ENCODE measurements around the gene PRDM2. TPM values are rescaled to one million over a fixed set of nuclear protein-coding genes. Genes with fewer than 3 reads are reported as not detected.

Gene PRDM2
- total and polyA plus RNA-seq, 2 donors = 19.4 to 25.5 TPM

DNA sequence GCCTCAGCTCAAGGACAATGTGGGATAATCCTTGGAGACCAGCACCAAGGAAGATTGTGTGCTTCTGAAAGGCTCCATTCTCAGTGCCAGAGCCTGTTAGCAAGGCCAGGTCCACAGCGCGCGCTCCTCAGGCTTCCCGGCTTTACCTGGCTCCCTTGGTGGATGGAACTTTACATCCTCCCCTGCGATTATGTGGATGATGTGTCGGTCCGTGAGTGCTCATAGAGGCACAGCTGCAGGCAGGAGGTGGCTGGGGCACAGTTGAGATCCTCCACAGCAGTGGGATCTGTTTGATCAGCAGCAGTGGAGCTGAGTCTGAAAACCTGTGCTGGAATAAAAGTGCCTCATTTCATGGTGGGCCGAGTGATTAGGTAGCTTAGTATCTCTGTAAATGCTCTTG is 62.7 kb downstream of the PRDM2 start:
- WGBS = 98% methylated on average over 8 of the region's 8 CpGs
- H3K4me3 ChIP-seq (ENCODE audit: low read length in 2 of 2) = no peak overlapping the region
- no peak overlapping the region for H3K27ac ChIP-seq (ENCODE audit: low read depth in 1 of 2, low read length in 1 of 2)
- H3K27me3 ChIP-seq (ENCODE audit: control insufficient read depth in 2 of 2, insufficient read depth in 1 of 2, low read length in 1 of 2) = no peaks in the 10 kb centered on the region
- peaks cover 4 to 6% of the 10 kb centered on the region in 2 donors for H3K4me1 ChIP-seq (ENCODE audit: control insufficient read depth in 2 of 2, insufficient read depth in 2 of 2, low read length in 2 of 2)
- no peaks in the 10 kb centered on the region for H3K9me3 ChIP-seq (ENCODE audit: control insufficient read depth in 2 of 2, insufficient read depth in 1 of 2, low read length in 1 of 2)
- no peak for DNase-seq (ENCODE audit: low read depth in 6 of 9, low spot score in 9 of 9)
- H3K36me3 ChIP-seq (ENCODE audit: control insufficient read depth in 2 of 2, insufficient read depth in 2 of 2, low read length in 1 of 2) = no peaks in the 10 kb centered on the region

DNA sequence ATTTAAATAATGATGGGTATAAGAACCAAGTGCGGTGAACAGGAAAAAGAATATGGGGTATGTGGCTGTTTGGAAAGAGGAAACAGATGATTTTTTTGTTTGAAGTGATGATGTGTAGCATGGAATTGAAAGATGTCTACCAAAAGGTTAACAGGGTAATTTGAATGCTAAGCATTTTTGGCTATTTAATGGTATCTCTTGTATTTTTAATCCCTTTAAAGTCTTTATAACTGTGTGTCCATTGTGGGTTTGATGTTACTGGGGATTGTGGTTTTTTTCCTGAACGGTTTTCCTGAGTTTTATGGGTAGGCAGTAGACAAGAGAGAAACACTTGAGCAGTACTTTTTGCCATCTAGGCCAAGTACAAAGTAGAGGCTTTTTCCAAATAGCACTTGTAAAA is 63.2 kb downstream of the PRDM2 start:
- 65% methylated on average over 2 of the region's 2 CpGs for WGBS
- no peaks in the 10 kb centered on the region for H3K27me3 ChIP-seq (ENCODE audit: control insufficient read depth in 2 of 2, insufficient read depth in 1 of 2, low read length in 1 of 2)
- DNase-seq (ENCODE audit: low read depth in 6 of 9, low spot score in 9 of 9) = no peak
- no peak overlapping the region for H3K4me3 ChIP-seq (ENCODE audit: low read length in 2 of 2)
- H3K4me1 ChIP-seq (ENCODE audit: control insufficient read depth in 2 of 2, insufficient read depth in 2 of 2, low read length in 2 of 2) = peaks cover 4 to 6% of the 10 kb centered on the region in 2 donors
- no peak overlapping the region for H3K27ac ChIP-seq (ENCODE audit: low read depth in 1 of 2, low read length in 1 of 2)
- H3K36me3 ChIP-seq (ENCODE audit: control insufficient read depth in 2 of 2, insufficient read depth in 2 of 2, low read length in 1 of 2) = no peaks in the 10 kb centered on the region
- no peaks in the 10 kb centered on the region for H3K9me3 ChIP-seq (ENCODE audit: control insufficient read depth in 2 of 2, insufficient read depth in 1 of 2, low read length in 1 of 2)

DNA sequence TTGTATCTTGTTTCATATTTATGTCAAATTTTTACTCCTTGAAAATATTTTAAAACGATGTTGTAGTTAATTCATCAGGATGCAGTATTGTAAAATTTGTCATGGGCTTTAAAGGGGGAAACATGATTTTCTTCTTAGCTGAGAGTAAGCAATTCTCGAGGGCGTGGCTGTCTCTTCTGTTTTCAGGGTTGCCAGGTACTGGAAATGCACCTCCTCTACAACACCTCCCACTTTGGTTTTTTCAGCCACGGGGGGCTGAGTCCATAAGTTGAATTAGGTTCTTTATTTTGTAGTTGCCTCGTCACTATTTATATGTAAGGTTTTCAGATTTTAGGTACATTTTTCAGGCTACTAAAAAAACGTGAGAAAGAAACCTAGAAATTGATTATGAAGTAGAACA is 64.0 kb downstream of the PRDM2 start:
- no peak for DNase-seq (ENCODE audit: low read depth in 6 of 9, low spot score in 9 of 9)
- no peak overlapping the region for H3K4me3 ChIP-seq (ENCODE audit: low read length in 2 of 2)

DNA sequence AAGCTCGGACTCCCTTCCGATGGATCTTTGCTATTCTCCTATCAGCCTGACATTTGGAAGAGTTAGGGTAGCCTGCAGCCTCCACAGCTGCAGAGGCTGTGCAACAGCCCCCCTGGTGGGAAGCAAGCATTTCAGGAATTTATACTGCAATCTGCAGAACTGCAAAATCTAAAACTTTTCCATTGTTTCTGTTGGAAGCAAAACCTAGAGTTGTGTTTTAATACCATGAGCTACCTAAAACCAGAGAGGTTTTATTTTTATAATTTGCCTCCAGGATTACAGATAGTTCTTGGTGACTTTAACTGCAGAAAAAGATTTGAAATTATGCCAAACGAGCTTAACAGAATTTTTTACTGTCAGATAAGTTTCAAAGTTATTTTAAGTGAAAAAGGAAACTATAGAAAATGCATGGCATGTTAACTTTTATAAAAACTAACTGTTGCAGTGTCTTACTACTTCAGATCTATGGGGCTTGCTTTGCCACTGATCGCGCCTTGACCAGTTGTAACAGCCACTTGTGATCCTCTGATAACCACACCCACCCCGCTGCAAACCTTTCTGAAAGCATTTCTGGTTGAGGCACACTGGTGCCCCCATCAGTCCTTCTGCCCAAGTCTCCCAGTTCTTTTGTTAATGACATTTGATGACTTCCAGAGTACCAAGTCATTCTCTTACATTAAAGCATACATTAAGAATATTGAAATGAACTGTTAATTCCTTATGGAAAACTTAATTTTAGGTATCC is 64.8 kb downstream of the PRDM2 start:
- Histone ChIP-seq H3K36me3 (ENCODE audit: control insufficient read depth in 2 of 2, insufficient read depth in 2 of 2, low read length in 1 of 2) (peaks cover under 1 to 2% of the 10 kb centered on the region in 2 donors), H3K27ac (ENCODE audit: low read depth in 1 of 2, low read length in 1 of 2) (no peak overlapping the region), H3K27me3 (ENCODE audit: control insufficient read depth in 2 of 2, insufficient read depth in 1 of 2, low read length in 1 of 2) (no peaks in the 10 kb centered on the region), H3K4me3 (ENCODE audit: low read length in 2 of 2) (no peak overlapping the region), H3K9me3 (ENCODE audit: control insufficient read depth in 2 of 2, insufficient read depth in 1 of 2, low read length in 1 of 2) (no peaks in the 10 kb centered on the region), H3K4me1 (ENCODE audit: control insufficient read depth in 2 of 2, insufficient read depth in 2 of 2, low read length in 2 of 2) (peaks cover 4 to 6% of the 10 kb centered on the region in 2 donors)
- WGBS = 85% methylated on average over 6 of the region's 6 CpGs
- no peak for DNase-seq (ENCODE audit: low read depth in 6 of 9, low spot score in 9 of 9)

More for the DNA sequence above, 64.0 kb downstream of the PRDM2 start:
- Histone ChIP-seq H3K4me1 (ENCODE audit: control insufficient read depth in 2 of 2, insufficient read depth in 2 of 2, low read length in 2 of 2) (peaks cover 4 to 6% of the 10 kb centered on the region in 2 donors), H3K27me3 (ENCODE audit: control insufficient read depth in 2 of 2, insufficient read depth in 1 of 2, low read length in 1 of 2) (no peaks in the 10 kb centered on the region), H3K36me3 (ENCODE audit: control insufficient read depth in 2 of 2, insufficient read depth in 2 of 2, low read length in 1 of 2) (no peaks in the 10 kb centered on the region), H3K9me3 (ENCODE audit: control insufficient read depth in 2 of 2, insufficient read depth in 1 of 2, low read length in 1 of 2) (no peaks in the 10 kb centered on the region), H3K27ac (ENCODE audit: low read depth in 1 of 2, low read length in 1 of 2) (no peak overlapping the region)
- 90% methylated on average over 6 of the region's 6 CpGs for WGBS

DNA sequence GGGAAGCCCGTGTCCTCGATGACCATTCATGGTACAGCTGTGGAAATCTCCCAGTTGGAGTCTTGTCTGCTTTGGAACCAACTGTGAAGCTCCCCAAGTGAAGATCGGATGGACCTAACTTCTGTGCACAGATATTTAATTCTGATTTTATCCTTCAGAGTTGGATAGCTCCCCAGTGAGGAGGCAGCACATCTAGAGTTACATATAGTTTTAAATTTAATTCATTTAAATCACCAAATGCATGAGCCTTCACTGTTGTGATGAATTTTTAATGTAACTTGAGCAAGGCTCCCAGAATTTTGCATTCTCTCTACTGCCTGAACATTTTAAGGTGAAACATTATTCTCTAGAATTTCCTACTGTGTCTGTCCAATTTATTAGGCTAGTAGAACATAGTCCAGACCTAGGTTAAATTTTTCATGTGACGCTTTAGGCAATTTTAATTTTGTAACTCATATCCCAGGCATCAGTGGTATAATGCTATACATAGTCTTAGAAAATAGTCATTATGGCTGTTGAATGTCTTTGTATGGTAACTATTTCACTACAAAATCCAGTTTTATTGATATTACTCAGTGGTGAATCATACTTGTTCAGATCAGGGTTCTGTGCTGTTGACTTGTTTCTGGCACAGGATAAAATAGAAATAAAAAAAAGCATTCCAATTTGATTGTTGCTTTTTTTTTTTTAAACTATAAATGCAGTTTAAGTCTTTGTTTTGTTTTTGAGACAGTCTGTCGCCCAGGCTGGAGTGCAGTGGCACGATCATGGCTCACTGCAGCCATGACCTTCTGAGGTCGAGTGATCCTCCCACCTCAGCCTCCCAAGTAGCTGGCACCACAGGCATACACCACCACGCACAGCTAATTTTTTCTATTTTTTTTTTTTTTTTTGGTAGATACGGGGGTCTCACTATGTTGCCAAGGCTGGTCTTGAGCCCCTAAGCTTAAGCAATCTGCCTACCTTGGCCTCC is 66.9 kb downstream of the PRDM2 start:
- H3K4me1 ChIP-seq (ENCODE audit: control insufficient read depth in 2 of 2, insufficient read depth in 2 of 2, low read length in 2 of 2) = peaks cover 4 to 6% of the 10 kb centered on the region in 2 donors
- H3K4me3 ChIP-seq (ENCODE audit: low read length in 2 of 2) = no peak overlapping the region
- H3K36me3 ChIP-seq (ENCODE audit: control insufficient read depth in 2 of 2, insufficient read depth in 2 of 2, low read length in 1 of 2) = peaks cover 3 to 7% of the 10 kb centered on the region in 2 donors
- H3K27me3 ChIP-seq (ENCODE audit: control insufficient read depth in 2 of 2, insufficient read depth in 1 of 2, low read length in 1 of 2) = no peaks in the 10 kb centered on the region
- DNase-seq (ENCODE audit: low read depth in 6 of 9, low spot score in 9 of 9) = no peak
- no peak overlapping the region for H3K27ac ChIP-seq (ENCODE audit: low read depth in 1 of 2, low read length in 1 of 2)
- 97% methylated on average over 9 of the region's 9 CpGs for WGBS
- no peaks in the 10 kb centered on the region for H3K9me3 ChIP-seq (ENCODE audit: control insufficient read depth in 2 of 2, insufficient read depth in 1 of 2, low read length in 1 of 2)

DNA sequence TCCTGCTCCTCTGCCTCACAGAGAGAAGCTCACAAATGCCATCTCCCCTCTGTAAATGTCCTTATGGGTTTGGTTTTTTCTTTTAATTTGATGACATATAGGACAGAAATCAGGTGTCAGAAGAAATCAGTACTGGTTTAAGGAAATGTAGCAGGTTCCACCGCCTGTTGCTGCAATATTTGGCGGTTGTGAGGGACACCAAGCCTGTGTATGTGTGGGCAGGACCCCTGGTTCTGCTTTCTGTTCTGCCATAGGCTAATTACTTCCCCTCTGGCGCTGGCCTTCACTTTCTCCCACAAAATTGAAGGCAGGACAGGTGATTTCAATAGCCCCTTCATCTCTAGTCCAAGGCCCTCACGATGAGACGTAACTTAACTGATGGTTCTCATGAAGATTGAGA is 69.2 kb downstream of the PRDM2 start:
- Histone ChIP-seq H3K27me3 (ENCODE audit: control insufficient read depth in 2 of 2, insufficient read depth in 1 of 2, low read length in 1 of 2) (no peaks in the 10 kb centered on the region), H3K27ac (ENCODE audit: low read depth in 1 of 2, low read length in 1 of 2) (no peak overlapping the region), H3K4me1 (ENCODE audit: control insufficient read depth in 2 of 2, insufficient read depth in 2 of 2, low read length in 2 of 2) (no peaks in the 10 kb centered on the region), H3K9me3 (ENCODE audit: control insufficient read depth in 2 of 2, insufficient read depth in 1 of 2, low read length in 1 of 2) (no peaks in the 10 kb centered on the region), H3K4me3 (ENCODE audit: low read length in 2 of 2) (no peak overlapping the region), H3K36me3 (ENCODE audit: control insufficient read depth in 2 of 2, insufficient read depth in 2 of 2, low read length in 1 of 2) (peaks cover 3 to 19% of the 10 kb centered on the region in 2 donors)
- DNase-seq (ENCODE audit: low read depth in 6 of 9, low spot score in 9 of 9) = no peak
- 94% methylated on average over 5 of the region's 5 CpGs for WGBS

DNA sequence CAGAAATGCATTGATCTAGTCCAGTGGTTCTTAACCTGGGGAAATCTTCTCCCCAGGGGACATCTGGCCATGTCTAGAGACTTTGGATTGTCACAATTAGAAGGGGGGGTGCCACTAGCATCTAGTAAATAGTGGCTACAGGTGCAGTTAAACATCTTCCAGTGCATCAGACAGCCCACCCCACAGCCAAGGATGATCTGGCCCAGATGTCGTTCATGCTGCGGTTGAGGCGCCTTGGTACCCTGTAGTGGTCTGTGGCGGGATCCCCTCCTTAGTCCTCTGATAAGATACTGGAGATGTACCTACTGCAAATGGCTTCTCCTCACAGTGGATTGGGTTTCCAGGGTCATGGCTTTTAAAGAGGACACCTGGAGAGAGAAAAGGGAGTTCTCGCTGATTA is 69.8 kb downstream of the PRDM2 start:
- Histone ChIP-seq H3K27ac (ENCODE audit: low read depth in 1 of 2, low read length in 1 of 2) (no peak overlapping the region), H3K36me3 (ENCODE audit: control insufficient read depth in 2 of 2, insufficient read depth in 2 of 2, low read length in 1 of 2) (peaks cover 3 to 23% of the 10 kb centered on the region in 2 donors), H3K4me1 (ENCODE audit: control insufficient read depth in 2 of 2, insufficient read depth in 2 of 2, low read length in 2 of 2) (no peaks in the 10 kb centered on the region), H3K9me3 (ENCODE audit: control insufficient read depth in 2 of 2, insufficient read depth in 1 of 2, low read length in 1 of 2) (no peaks in the 10 kb centered on the region), H3K4me3 (ENCODE audit: low read length in 2 of 2) (no peak overlapping the region), H3K27me3 (ENCODE audit: control insufficient read depth in 2 of 2, insufficient read depth in 1 of 2, low read length in 1 of 2) (no peaks in the 10 kb centered on the region)
- 98% methylated on average over 5 of the region's 5 CpGs for WGBS
- no peak for DNase-seq (ENCODE audit: low read depth in 6 of 9, low spot score in 9 of 9)

DNA sequence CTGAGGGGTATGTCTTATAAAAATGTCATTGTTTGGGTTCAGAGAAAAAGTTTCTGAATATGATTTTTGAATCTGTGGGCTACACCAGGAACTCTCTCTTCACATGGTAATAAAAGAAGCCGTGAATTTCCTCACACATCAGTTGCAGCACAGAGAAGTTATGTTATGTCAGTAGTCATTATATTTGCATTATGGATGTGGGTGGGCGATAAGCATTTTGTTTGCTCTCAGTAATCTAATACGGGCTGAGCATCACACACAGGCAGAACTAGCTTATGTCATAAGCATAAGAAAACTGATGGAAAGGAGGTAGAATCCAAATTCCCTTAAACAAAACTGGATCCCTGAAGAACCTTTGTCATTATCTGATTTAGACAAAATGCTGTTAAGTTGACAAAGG is 70.8 kb downstream of the PRDM2 start:
- Histone ChIP-seq H3K36me3 (ENCODE audit: control insufficient read depth in 2 of 2, insufficient read depth in 2 of 2, low read length in 1 of 2) (peaks cover 8 to 32% of the 10 kb centered on the region in 2 donors), H3K27ac (ENCODE audit: low read depth in 1 of 2, low read length in 1 of 2) (no peak overlapping the region), H3K27me3 (ENCODE audit: control insufficient read depth in 2 of 2, insufficient read depth in 1 of 2, low read length in 1 of 2) (no peaks in the 10 kb centered on the region), H3K4me3 (ENCODE audit: low read length in 2 of 2) (no peak overlapping the region), H3K4me1 (ENCODE audit: control insufficient read depth in 2 of 2, insufficient read depth in 2 of 2, low read length in 2 of 2) (no peaks in the 10 kb centered on the region), H3K9me3 (ENCODE audit: control insufficient read depth in 2 of 2, insufficient read depth in 1 of 2, low read length in 1 of 2) (no peaks in the 10 kb centered on the region)
- no peak for DNase-seq (ENCODE audit: low read depth in 6 of 9, low spot score in 9 of 9)
- WGBS = 78% methylated on average over 3 of the region's 3 CpGs

DNA sequence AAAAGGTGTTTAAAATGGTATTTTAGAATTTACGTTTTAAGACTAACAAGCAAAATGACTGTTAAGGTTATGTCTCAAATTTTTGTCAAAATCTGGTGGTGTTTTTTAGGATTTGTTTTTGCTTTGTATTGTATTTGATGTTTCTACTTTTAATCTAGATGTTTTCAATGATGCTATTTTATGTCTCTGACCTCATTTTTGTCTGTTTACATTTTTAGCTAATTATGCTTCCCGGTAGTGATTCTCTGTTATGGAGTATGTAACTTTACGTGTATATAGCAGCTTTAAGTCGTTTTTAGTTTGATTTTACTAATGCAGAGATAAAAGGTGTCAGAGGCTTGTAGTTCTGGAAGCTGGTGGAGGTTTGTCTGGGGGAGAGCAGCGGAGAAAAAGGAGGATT is 71.8 kb downstream of the PRDM2 start:
- peaks cover 13 to 42% of the 10 kb centered on the region in 2 donors for H3K36me3 ChIP-seq (ENCODE audit: control insufficient read depth in 2 of 2, insufficient read depth in 2 of 2, low read length in 1 of 2)
- no peak overlapping the region for H3K4me3 ChIP-seq (ENCODE audit: low read length in 2 of 2)
- no peaks in the 10 kb centered on the region for H3K27me3 ChIP-seq (ENCODE audit: control insufficient read depth in 2 of 2, insufficient read depth in 1 of 2, low read length in 1 of 2)
- no peak for DNase-seq (ENCODE audit: low read depth in 6 of 9, low spot score in 9 of 9)
- H3K27ac ChIP-seq (ENCODE audit: low read depth in 1 of 2, low read length in 1 of 2) = no peak overlapping the region
- H3K4me1 ChIP-seq (ENCODE audit: control insufficient read depth in 2 of 2, insufficient read depth in 2 of 2, low read length in 2 of 2) = no peaks in the 10 kb centered on the region
- 96% methylated on average over 5 of the region's 5 CpGs for WGBS
- no peaks in the 10 kb centered on the region for H3K9me3 ChIP-seq (ENCODE audit: control insufficient read depth in 2 of 2, insufficient read depth in 1 of 2, low read length in 1 of 2)
